ENCODE data around the gene PDGFD.

DNA sequence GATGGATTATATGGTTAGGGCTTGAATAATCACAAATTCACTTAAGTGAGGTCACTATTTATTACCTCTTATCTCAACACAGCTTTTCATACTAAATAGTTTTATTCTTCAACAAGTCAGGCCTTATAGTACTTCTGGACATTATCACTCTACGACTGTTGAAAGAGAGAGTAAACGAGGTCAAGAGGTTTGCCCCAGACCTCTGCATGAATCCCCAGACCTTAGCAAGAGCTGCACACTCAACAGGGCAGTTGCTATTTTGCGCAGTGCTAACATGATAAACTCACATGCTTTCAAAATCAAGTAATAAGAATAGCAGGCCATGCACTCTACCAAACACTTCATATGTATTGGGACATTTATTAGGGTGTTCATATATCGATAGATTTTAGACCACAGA lies 67.0 kb downstream of the PDGFD start:
- TF ChIP-seq, protein P1, sequence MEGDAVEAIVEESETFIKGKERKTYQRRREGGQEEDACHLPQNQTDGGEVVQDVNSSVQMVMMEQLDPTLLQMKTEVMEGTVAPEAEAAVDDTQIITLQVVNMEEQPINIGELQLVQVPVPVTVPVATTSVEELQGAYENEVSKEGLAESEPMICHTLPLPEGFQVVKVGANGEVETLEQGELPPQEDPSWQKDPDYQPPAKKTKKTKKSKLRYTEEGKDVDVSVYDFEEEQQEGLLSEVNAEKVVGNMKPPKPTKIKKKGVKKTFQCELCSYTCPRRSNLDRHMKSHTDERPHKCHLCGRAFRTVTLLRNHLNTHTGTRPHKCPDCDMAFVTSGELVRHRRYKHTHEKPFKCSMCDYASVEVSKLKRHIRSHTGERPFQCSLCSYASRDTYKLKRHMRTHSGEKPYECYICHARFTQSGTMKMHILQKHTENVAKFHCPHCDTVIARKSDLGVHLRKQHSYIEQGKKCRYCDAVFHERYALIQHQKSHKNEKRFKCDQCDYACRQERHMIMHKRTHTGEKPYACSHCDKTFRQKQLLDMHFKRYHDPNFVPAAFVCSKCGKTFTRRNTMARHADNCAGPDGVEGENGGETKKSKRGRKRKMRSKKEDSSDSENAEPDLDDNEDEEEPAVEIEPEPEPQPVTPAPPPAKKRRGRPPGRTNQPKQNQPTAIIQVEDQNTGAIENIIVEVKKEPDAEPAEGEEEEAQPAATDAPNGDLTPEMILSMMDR (IDR thresholded peaks at IDR 0.05): no peak
- no peak for TF ChIP-seq POLR2A (IDR thresholded peaks at IDR 0.05)
